Hepatic stellate cell (primary cell): ENCODE data around the gene PSMB8.
"Not testable (repeated sequence)": the region's sequence is repeated elsewhere in the genome, so short reads cannot be mapped to it uniquely, and the experiment has no call there.

ENCODE experiments used
- DNase-seq: peaks from one replicate; pipeline ENCODE4 v3.0.0; 2011; ENCODE audit warnings: low spot score

Gene PSMB8

DNA sequence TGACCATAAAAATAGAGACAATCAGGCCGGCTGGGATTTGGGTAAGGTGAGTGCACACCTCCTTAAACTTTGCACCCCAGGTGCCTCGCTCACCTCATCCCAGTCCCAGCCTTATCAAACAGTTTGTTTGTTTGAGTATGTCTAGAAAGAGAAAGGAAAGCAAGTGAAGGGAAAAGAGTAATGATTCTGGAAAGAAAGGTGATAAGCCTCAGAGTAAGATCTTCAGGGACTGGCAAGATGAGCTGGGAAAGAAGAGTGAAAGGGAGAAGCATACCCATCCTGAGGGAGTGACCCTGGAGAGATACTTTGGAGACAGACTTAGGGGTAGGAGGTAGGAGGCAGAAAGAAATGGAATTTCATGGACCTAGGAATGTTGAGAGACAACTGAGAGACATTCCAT, 7.0 kb downstream of the PSMB8 start:
- DNase-seq, result no peak

DNA sequence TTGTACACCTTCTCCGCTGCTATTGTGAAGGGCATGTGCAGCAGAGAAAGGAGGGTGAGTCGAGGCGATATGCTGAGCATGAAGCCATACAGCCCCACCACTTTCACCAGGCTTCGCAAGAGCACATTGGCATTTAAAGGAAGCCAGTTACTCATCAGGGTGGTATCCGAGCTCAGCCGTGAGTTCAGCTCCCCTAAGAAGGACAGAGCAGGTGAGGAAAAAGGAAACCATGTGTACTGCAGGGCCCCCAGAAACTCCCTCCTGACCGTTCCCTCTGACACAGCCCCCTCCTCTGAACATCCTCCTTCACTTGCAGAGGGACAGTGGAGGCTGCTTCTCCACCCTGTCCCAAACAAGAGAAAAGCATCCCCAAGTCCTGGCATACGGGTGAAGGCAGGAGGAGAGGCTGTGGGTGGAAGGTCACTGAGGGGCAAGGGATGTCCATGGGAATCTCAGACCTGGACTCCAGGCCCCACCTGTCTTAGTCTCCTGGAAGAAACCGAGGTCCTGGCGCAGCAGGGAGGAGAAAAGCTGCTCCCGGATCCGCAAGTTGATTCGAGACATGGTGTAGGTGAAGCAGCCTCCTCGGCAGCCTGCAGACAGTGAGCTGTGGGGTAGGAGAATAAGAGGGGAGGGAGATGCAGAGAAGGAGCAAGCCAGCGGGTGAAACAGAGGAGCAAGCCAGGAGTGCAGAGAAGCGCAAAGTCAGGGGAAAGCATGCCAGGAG, 8.5 kb downstream of the PSMB8 start:
- no peak for DNase-seq

DNA sequence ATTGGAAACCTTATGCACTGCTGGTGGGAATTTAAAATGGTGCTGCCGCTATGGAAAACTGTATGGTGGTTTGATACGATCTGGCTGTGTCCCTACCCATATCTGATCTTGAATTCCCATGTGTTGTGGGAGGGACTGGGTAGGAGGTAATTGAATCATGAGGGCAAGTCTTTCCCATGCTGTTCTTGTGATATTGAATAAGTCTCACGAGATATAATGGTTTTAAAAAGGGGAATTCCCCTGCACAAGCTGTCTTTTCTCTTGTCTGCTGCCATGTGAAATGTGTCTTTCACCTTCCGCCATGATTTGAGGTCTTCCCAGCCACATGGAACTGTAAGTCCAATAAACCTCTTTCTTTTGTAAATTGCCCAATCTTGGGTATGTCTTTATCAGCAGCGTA, 10.2 kb downstream of the PSMB8 start:
- no peak for DNase-seq

DNA sequence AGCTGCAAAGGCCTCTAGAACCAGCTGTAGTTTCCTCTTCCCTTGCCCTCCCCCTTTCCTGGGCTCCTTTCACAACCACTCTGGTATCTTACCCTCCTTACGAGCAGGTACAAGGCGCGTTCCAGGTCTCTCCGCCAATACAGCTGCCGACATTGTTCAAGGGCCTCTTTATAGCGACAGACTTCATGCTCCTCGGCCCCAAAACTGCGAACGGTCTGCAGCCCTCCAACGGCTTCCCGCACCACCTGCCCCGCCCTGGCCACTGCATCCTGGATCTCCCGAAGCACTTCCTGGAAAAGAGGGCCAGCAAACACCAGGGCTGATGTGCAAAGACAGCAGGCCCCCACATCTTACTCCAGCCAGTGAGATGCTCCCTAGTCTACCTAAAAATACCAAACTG, 11.3 kb downstream of the PSMB8 start:
- no peak for DNase-seq

DNA sequence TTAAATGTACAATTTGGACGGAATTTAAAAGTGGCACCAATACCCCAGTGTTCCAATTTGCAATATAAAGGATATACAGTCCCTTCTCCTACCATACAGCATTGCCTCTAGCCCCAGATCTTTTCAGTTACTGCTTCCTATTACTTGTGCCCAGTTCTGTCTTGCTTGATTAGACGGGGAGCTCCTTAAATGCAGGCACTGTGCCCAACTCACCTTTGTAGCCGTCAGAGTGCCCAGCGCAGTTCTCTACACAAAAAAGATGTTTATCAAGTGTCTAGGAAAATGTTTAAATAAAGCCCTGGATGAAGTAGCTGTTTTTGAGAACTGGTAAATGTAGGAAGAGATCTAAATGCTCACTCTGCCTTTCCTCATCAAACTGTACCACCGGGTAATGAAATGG, 12.9 kb downstream of the PSMB8 start:
- DNase-seq, result no peak

DNA sequence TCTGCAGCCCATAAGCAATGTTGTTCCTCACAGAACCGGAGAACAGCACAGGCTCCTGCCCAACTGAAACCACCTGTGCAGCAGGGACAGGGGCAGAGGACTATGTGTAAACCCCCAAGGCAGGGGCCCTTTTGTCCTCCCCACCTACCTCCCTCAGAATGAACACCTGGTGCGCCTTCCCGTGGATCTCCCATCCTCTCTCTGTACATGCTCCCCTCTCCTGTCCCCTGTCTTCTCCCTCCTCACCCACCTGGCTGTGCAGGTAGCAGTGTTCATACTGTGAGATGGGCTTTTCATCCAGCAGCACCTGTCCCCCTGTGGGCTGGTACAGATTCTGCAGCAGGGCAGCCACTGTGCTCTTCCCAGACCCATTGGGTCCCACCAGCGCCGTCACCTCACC, 13.8 kb downstream of the PSMB8 start:
- no peak for DNase-seq

DNA sequence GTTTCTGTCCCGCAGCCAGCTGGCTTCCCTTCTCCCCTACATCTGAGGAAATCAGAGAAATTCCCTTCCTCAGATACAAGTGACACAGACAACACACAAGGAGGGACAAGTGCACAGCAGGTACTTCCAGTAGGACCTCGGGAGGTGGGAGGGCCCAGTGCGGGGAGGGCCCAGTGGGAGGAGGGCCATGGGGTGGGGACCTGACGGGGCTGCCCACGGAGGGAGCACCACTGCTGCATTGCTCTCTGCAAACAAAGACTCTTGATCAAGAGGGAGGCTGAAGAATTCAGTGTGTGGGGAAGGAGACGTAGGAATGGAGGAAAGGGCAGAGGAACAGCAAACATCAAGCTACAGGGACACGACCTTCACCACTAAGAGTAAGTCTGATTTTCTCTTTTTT, 14.4 kb downstream of the PSMB8 start:
- DNase-seq, result no peak

DNA sequence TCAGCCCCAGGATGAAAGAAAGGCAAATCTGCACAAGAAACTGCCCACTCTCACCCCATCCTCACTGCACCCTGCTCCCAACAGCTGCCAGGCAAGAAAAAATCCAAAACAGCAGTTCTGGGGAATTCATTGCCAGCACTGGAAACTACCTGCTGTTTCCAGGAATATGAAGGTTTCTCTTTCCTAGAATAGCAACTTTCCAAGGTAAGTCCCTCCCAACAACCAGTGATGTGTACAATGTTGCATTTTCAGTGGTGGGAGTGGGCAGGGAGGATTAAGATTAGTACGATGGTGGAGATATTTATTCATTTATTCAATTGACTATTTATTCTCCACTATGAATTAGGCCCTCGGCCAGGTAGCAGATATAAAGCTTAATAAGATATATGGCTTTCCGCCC, 16.8 kb downstream of the PSMB8 start:
- no peak for DNase-seq

DNA sequence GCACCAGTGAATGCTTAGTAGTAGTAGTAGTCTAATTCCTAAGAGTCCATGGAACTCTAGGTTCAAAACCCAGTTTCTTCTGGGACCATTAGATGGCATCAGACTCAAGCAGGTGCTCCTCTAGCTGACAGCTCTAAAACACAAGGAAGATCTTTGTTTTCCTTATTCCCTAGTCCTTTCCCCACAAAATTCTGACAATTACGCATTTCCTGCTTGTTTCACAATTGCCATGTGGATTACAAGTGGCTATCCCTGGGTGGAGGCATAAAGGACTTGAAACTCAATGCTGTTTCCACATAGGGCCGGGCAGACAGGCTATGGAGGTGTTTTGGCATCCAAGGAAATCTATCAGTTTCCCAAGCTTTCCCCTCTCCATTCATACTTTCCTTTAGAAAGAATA, 17.9 kb downstream of the PSMB8 start:
- DNase-seq, result peak; percentile 19

DNA sequence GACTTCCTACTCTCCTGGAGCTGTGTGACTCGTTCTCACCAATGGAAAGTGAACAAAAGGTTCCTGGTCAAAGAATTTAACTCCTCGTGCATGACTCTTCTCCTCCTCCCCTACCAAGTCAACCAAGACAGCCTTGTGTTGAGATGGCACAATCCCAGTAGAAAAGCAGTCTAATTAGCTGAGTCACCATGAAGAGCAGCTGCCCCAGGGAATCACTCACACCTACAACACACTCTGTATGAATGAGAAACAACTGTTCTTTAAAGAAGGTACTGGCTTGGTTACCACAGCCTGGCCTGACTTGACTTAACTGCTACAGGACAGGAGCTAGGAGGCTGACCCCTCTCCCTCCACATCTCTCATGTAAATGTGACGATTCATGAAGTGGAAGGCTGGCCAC, 24.1 kb downstream of the PSMB8 start:
- no peak for DNase-seq

DNA sequence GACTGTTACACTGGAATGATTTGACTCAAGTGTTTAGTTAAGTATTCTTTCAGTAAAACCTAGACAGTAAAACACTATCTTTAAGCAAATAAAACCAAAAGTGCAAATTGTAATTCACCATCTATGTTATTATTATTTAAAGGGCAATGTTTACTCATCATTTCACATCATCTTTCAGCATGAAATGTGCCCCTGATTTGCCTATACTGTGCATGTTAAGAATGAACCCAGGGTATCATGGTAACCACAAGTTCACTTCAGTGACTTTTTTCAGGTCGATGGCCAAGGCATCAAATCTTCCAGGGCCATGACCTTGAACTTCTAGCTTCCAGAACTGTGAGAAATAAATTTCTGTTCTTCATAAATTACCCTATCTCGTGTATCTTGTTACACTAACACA, 25.0 kb downstream of the PSMB8 start:
- no peak for DNase-seq

DNA sequence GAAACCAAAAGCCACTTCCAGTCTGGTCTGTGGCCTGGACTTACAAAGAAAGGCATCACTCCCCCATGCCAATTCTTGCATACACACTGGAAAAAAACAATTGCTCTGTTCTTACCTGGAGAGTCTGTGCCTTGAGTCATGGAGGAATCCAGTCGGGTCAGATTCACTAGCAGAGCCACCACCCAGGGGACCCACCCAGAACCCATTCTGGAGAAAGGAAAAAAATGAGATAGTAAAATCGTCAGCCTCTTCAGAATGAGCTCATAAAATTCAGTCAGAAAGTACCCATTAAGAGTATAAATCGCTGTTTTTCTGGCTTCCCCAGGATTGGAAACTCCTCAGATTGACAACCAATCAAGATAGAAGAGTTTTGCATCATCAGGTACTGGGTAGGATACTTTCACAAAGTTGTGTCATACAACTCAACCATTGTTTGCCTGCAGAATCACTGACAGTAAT, 27.1 kb downstream of the PSMB8 start, which contains the start of gene HLA-DOB:
Gene HLA-DOB (minus strand): TSS at position 257 of the 459 bp plus-strand sequence. CDS start 51 bp downstream, at position 206.
- DNase-seq, result peak; percentile 18

DNA sequence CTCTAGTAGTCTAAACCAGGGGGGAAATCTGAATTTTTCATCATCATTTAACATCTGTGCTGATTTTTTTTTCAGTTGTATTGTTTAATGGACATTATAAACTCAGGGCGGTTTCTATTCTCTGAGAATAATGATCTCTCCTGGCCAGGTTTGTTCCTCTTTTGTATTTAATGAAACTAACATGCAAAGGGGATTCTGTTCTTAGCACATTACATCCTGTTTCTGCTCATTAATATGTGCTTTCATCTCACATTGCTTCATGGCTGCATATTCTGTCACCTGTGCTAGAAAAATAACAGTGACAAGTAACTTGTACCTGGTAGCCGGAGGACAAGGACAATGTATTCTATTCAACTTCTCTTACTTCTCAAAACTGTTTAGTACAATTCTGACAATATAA, 27.9 kb downstream of the PSMB8 start:
- DNase-seq, result no peak

DNA sequence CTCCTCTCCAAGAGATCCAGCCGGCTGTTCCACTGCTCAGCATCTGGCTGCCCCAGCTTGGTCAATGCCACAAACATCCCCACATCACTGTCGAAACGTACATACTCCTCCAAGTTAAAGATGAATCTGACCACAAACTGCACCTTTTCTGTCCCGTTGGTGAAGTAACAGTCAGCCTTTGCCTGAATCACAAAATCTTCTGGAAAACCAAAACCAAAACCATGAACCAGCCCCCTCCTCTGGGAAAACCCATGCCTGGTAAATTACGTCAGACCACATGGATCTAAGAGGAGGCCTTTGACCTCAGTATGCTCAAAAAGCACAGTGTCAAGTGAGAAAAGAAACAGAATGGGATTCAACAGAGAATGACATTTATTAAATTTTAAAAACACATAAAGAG, 28.7 kb downstream of the PSMB8 start:
- DNase-seq, result peak; percentile 38

DNA sequence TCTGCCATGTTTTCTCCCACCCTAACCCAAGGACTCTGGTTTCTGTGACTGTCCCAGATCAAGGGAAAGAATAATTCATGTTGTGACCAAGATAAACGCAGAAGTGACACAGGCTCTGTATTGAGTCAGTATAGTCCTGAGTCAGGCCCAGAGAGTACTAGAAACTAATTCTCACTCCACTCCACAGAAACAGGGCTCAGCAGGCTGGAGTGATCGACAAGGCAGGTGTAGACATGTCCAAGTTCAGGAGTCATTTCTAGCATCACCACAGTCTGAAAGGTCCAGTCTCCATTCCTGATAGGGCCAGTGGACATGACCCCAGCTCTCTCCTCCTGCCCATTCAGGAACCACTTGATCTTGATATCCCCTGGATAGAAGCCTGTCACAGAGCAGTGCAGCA, 29.7 kb downstream of the PSMB8 start:
- DNase-seq, result no peak

DNA sequence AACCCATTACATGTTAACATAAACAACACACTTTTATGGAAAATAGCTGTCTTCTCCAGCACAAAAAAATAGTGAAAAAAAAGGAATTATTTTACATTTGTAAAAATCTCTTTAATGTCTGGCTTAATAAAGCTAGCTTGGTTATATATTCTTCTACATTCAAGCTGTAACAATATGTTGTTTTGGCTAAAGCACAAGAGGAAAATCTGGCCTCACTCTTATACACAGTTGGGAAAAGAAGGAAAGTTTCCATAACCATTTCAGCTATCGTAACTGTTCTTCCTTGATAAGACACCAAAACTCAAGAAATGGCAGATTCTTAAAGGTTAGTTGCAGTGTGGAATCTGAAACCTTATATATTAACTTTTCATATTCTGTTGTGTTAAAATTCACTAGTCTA, 34.7 kb downstream of the PSMB8 start:
- no peak for DNase-seq

DNA sequence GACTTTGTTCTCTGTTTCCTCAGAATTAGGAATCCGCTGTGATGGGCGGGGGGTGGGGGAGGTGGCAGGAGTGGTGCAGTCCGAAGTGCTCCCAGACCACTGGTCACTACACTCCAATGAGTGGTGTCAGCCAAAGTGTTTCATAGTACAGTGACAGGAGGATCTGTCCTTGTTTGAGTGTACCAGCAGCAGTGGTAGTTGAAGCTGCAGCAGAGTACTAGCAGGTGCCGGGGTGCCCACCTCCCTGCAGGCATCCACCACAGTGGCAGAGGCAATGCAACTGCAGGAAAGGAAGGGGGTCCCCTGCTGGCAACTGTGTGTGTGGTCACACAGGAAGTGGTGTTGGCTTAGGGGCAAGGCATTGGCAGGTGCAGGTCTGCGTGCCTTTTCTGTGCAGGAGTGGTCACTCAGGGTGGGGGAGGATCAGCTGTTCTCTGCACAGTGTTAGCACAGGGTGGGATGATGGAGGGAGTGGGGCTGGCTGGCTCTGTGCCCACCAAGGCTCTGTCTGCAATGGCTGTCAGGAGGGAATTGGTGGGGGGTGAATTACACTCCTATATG, 36.7 kb downstream of the PSMB8 start:
- no peak for DNase-seq

DNA sequence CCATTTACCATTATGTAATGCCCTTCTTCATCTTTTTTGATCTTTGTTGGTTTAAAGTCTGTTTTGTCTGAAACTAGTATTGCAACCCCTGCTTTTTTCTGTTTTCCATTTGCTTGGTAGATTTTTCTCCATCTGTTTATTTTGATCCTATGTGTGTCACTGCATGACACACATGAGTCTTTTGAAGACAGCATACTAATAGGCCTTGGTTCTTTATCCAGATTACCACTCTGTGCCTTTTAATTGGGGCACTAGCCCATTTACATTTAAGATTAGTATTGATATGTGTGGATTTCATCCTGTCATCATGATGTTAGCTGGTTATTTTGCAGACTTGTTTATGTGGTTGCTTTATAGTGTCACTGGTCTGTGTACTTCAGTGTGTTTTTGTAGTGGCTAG, 38.4 kb downstream of the PSMB8 start:
- DNase-seq, result not testable (repeated sequence)

DNA sequence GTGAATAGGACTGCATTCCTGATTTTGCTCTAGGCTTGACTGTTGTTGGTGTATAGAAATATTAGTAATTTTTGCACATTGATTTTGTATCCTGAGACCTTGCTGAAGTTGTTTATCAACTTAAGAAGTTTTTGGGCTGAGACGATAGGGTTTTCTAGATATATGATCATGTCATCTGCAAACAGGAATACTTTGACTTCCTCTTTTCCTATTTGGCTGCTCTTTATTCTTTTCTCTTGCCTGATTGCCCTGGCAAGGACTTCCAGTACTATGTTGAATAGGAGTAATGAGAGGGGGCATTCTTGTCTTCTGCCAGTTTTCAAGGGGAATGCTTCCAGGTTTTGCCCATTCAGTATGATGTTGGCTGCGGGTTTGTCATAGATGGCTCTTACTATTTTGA, 40.4 kb downstream of the PSMB8 start:
- no peak for DNase-seq

DNA sequence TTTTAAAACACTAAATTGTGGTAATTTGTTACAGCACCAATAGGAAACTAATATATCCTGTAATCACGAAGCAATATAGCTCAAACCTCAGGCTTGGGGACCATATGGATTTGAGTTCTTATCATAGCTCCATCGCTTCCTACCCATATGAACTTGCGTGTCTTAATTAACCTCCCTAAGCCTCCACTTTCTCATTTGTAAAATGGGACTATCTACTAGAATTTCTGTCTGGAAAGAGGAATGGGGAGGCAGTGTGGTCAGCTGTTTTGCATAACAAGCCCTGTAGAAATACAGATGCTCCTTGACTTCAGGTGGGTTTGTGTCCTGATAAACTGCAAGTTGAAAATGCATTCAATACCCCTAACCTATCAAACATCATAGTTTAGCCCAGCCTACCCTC, 44.1 kb downstream of the PSMB8 start:
- no peak for DNase-seq

DNA sequence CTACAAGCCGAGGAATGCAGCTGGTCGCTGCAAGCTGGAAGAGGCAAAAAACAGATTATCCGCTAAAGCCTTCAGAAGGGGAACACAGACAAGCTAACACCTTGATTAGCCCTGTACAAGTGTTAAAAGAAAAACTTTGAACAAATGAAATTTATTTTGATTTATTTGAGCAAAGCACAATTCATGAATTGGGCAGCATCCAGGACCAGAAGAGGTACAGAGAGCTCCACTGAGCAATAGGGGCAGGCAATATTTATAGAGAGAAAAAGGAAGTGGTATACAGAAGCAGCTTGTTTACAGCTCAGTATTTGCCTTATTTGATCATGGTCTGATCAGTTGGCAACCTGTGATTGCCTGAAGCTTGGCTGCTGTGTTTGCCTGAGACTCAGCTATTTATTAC, 44.7 kb downstream of the PSMB8 start:
- DNase-seq, result no peak

DNA sequence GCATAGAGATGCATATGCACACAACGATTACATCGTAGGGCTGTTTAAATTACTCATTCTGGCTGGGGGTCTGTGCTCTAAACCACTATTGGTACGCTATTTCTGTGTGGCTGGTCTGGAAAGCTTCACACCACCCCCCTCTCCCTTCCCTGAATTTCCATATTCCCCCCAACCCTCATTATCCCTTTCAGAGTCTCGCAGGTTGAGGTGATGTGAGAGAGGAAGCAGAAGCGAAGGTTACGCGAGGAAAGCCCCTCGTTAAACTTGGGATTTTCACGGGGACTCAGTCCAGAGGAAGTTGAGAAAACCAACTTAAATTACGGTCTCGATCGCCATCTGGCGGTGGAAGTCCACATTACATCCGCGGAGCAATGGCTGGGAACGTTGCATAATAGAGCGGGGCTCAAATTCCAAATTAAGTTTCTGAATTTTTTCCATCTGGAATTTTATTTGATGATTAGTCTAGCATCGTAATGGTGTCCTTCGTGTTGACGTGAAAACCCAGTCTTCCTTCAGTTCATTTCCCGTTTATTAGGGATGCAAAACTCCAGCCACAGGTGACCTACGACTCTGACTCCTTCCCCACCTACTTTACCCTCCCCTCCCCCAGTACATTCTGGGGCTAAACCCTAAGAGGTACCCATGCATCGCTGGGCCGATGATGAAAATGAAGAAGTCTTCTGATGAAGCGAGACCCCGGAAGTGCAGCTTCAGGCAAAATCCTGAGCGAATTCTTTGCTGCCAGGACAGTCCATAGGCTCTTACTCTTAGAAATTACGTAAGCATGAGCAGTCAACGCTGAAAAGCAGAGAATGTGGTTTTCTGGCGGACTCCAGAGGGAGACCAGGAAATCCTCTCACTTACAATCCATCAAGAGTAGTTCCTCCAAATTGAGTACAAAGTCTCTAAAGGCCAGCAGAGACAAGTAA, 46.7 kb downstream of the PSMB8 start:
- peak; percentile 34 for DNase-seq

DNA sequence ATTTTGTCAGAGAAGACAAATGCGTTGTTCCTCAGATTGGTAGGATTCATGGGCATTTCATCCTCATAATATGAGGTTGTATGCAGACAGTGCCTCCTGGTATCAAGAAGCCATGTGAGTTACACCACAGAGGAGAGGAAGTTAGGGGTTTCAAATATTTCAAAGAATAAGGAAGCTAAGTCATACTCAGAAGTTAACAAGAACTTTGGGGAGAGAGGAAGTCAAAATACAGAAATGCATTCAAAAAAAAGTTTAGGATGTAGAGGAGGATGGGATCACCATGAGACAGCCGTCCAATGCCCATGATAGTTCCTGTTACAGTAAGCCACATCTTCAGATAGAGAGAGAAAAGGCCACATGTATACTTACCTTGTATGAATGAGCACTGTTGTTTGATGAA, 49.3 kb downstream of the PSMB8 start:
- DNase-seq, result no peak
